ENCODE results near the gene ITPR3.
A peak's percentile ranks its signal among the peaks of the same experiment; 100 is the strongest.

The ITPR3 gene

GRCh38 chr6:33739571-33739970 lies 118.4 kb downstream of the ITPR3 start:
- no peak overlapping the region for H3K4me3 ChIP-seq (ENCODE audit: low read depth, low read length)

GRCh38 chr6:33740204-33740608 lies 119.1 kb downstream of the ITPR3 start:
- DNase-seq (ENCODE audit: low read depth) = no peak
- no peak overlapping the region for H3K4me3 ChIP-seq (ENCODE audit: low read depth, low read length)

More at GRCh38 chr6:33739571-33739970, 118.4 kb downstream of the ITPR3 start:
- no peak for DNase-seq (ENCODE audit: low read depth)

- DNase-seq (ENCODE audit: low read depth) = no peak
- H3K4me3 ChIP-seq (ENCODE audit: low read depth, low read length) = no peak overlapping the region
These were observed 119.7 kb downstream of the ITPR3 start for GRCh38 chr6:33740794-33741193.

GRCh38 chr6:33742092-33742491 lies 121.0 kb downstream of the ITPR3 start:
- no peak for DNase-seq (ENCODE audit: low read depth)
- H3K4me3 ChIP-seq (ENCODE audit: low read depth, low read length) = no peak overlapping the region

GRCh38 chr6:33742837-33743236 lies 121.7 kb downstream of the ITPR3 start:
- no peak overlapping the region for H3K4me3 ChIP-seq (ENCODE audit: low read depth, low read length)
- no peak for DNase-seq (ENCODE audit: low read depth)

GRCh38 chr6:33744001-33744848 lies 123.1 kb downstream of the ITPR3 start:
- DNase-seq (ENCODE audit: low read depth) = peak; percentile 47
- peak overlapping the region; percentile 57 for H3K4me3 ChIP-seq (ENCODE audit: low read depth, low read length)

GRCh38 chr6:33744895-33745546 lies 123.9 kb downstream of the ITPR3 start:
- no peak for DNase-seq (ENCODE audit: low read depth)
- H3K4me3 ChIP-seq (ENCODE audit: low read depth, low read length) = peak overlapping the region; percentile 57

GRCh38 chr6:33745548-33745947 lies 124.4 kb downstream of the ITPR3 start:
- no peak for DNase-seq (ENCODE audit: low read depth)
- H3K4me3 ChIP-seq (ENCODE audit: low read depth, low read length) = peak overlapping the region; percentile 57
